HG02678 (cell line): ENCODE data around the gene TMEM91.
A peak's percentile ranks its signal among the peaks of the same experiment; 100 is the strongest.
"Not testable (repeated sequence)": the region's sequence is repeated elsewhere in the genome, so short reads cannot be mapped to it uniquely, and the experiment has no call there.

Source experiments
- ATAC-seq: cut with Tn5 transposase; IDR thresholded peaks from one replicate; pipeline ENCODE4 v1.9.1; 2021; ENCODE audit warnings: mild to moderate bottlenecking, moderate library complexity; ENCODE audit not compliant: unreplicated experiment

Gene TMEM91

DNA sequence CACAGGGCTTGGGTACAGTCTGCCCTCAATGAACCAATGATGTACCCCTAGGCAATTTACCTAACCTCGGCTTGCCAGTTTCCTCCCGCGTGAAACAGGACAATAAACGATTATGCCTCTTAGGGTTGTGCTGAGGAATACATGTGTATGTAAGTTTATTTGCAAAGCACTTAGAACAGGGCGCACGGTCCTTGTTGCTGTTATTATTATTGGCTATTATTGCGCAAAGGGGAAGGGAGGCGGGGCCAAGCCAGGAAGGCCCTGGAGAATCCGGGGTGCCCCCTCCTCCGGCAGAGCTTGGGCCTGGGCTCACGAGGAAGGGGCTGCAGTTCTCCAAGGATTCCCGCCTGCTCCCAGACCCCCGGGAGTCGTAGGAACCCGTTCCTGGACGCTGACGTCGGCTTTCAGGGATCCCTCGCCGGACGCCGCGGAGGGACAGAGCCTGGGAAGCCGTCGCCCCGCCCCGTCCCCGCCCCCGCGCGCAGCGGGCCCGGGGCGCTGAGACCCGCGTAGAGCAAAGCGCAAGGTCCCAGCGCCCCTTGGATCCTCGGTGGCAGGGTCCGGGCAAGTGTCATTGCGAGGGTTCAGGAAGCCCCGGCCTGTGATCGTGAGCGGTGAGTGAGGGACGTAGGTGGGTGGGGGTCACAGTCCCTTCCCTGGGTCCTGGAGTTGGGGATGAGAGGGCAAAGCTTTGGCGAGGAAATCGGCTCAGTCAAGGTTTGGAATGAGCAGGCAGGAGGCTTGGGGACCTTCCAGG, at the start of gene TMEM91:
TSS of gene TMEM91 (plus strand) at position 293 of the 757 bp plus-strand sequence. CDS start 1,777 bp downstream, outside the sequence.
- ATAC-seq = no peak

DNA sequence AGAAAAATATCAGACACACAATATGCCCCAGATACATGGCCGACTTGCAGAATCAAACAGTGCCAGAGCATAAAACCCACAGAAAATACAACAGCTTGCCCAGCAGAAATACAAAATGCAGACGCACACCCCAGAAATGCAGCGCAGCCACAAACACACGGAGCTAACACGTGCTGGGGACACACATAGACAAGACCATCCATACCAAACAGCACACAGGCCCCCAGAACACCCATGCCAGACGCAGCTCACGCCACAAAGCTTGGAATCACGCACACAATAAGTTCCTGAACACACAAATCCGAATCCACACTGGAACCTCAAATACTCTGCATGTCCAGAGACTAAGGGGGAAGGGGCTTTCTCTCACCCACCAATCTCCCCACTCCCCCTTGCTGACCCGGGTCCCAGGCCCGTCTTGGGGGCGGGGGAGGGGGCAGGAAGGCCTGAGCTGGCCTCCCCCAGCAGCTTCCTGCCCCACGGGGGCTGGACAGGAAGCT, 49.2 kb upstream of the TMEM91 start:
- no peak for ATAC-seq

DNA sequence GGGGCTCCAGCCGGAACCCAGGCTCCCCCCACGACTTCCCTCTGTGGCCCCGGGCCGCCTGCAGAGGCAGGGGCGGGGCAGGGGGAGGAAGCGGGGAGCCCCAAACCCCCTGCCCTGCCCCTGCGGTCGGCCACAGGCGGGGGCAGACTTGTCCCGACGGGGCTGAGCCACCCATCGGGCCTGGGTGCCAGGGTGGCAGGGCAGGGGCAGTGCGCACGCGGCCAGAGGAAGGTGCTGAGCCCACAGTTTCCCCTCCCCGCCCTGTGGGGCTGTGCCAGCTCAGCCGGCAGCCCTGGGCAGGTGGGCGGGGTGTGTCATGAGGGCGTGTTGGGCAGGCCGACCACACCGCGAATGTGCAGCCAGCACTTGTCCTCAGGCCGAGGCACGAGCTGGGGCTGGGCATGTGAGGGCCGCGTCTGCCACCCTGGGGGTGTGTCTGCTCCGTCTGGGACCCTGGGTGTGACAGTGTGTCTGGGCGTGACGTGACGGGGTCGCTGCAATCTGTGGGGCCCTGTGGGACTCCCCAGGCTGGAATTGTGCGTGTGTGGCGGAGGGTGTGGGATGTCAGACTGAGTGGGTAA, 48.7 kb upstream of the TMEM91 start:
- ATAC-seq = peak; percentile 63

DNA sequence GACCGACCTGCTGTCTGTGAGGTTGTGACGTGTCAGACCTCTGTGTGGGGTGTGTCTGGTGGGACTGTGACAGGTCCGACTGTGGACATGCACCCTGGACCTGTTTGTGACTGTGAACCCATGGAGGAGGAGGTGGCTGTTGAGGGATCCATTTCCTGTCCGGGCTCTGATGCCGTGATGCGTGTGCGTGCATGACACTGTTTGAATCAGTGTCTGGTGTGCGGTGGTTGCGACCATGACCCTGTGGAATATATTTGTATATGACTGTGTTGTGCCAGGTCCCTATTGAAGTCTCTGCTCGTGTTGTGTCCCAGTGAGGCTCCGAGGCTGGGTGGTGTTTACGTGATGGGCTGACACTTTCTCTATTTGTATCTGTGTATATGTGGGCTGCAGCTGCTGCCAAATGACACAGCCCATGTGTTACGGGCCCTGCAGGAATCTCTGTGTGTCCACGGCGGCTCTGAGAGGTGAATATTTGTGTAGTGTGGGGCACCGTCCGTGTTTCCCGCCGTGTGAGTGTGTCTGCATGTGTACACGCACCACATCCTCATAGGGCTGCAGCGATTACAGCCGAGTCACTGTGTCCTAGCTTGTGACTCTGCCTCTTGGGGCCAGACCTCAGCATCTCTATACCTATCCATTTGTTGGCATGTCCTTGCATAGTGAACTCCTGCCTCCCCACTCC, 48.0 kb upstream of the TMEM91 start:
- ATAC-seq = peak; percentile 5

DNA sequence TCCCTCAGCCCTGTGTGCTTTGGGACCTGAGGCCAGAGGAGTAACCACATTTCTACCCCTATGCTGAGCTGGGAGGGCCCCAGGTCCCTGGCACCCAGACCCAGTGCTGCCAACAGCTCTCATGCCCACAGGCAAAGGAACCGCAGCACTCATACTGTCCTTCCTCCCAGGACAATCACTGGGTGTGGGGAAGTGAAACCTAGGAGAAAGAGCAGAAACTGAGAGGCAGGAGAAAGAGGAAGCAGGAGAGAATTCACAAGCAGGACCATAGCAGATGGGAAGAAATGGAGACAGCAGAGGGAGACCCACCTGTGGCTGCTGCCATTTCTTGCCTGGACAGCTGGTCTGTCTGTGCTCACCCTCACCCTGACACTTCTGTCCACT, 47.5 kb upstream of the TMEM91 start:
- ATAC-seq = no peak

DNA sequence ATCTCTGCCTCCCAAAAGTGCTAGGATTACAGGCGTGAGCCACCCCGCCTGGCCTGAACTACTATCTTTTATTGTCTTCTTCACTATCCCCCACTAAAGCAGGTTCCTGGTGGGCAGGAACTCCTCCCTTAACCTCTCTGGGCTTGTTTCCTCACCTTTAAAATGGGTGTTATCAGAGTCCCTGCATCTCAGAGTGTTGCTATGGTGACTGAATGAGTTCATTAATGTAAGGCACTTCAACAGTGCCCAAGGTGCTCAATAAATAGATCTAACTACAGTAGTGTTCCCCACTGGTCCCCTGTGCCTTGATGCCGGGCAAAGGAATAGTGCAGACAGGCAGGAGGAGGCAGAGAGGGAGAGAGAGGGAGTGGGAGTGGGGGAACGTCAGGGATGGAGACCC, 45.9 kb upstream of the TMEM91 start:
- ATAC-seq = no peak

DNA sequence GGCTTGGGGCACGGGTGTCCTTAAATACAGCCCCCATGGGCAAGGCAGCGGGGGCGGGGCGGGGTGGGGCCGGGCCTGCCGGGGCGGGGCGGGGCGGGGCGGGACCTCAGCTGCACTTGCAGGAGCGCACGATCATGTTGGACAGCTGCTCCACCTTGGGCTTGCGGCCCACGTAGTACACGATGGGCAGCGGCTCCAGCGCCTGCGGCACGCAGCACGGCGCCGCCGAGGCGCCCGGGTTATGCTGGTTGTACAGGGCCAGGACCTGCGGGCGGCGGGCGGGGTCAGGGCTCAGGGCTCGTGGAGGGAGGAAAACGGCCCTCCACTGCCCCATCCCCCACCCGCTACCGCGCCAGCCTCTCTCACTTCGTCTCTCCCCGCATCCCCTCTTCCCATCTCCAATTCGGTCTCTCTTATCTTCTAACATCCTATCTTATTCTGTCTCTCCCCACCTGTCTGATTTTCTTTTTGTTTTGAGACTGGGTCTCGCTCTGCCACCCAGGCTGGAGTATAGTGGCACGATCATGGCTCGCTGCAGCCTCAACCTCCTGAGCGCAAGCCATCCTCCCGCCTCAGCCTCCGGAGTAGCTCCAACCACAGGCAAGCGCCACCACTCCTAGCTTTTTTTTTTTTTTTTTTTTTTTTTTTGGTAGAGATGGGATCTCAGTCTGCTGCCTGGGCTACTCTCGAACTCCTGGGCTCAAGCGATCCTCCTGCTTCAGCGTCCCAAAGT, 45.2 kb upstream of the TMEM91 start:
- ATAC-seq = no peak

DNA sequence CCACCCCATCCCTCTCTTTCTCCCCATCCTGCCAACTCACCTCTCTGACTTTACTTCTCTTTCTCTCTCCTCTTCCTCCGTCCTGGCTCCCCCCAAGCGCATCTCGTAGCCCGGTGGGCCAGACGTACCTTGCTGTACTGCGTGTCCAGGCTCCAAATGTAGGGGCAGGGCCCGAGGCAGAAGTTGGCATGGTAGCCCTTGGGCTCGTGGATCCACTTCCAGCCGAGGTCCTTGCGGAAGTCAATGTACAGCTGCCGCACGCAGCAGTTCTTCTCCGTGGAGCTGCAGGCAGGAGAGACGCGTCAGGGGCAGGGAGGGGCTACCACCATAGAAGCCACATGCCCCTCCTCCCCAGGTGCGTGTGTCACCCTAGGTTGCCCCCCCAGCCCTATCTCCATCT, 44.3 kb upstream of the TMEM91 start:
- ATAC-seq = no peak

DNA sequence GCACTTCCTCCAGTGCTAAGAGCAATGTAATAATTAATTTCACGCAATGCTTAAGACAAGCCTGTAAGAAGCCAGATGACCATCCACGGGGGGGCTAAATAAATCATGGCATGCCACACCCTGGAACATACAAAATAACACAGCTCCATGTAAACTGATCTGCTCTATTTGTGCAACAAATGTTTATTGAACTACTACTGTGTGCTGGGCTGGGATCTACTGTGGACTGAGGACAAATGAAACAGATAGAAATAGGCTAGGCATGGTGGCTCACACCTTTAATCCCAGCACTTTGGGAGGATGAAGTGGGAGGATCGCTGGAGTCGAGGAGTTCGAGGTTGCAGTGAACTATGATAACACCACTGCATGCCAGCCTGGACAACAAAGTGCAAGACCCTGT, 43.9 kb upstream of the TMEM91 start:
- ATAC-seq = no peak

DNA sequence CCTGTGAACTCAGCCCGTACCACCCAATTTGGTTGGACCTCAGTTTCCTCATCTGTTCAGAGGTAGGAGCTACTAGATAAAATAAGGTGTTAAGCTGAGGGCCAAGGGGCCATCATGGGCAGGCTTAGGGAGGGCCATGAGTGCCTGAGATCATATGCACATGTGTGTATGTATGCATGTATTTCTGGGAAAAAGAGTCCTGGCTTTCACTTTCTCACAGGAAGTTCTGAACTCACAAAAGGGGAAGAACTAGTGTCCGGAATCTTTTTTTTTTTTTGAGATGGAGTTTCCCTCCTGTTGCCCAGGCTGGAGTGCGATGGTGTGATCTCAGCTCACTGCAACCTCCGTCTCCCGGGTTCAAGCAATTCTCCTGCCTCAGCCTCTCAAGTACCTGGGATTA, 41.5 kb upstream of the TMEM91 start:
- ATAC-seq = no peak

DNA sequence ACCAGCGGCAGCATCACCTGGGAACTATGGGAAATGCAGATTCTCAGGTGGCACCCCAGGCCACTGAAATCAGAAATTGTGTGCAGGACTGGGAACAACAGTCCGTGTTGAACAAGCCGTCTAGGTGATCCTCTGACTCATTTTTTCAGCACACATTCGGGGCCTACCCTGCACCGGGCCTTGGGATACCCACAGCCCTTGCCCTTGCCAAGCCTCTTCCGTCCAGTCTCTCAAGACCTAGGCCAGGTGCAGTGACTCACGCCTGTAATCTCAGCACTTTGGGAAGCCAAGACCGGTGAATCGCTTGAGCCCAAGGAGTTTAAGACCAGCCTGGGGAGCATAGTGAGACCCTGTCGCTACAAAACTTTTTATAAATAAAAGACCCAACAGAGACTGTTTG, 40.9 kb upstream of the TMEM91 start:
- no peak for ATAC-seq

DNA sequence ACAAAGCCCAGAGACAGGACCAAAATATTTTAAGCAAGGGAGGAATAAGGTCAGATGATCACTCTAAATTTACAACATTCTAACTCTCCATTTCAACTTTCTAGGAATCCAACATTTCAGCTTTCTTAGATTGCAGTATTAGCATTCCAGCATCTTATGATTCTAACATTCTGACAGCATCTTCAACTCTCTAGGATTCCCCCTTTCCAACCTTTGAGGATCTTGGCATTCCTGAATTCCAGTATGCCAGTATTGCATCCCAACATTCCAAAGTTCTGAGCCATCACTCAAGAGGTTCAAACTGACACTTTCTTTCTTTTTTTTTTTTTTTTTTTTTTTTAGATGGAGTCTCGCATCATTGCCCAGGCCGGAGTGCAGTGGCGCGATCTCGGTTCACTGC, 36.4 kb upstream of the TMEM91 start:
- ATAC-seq = no peak

DNA sequence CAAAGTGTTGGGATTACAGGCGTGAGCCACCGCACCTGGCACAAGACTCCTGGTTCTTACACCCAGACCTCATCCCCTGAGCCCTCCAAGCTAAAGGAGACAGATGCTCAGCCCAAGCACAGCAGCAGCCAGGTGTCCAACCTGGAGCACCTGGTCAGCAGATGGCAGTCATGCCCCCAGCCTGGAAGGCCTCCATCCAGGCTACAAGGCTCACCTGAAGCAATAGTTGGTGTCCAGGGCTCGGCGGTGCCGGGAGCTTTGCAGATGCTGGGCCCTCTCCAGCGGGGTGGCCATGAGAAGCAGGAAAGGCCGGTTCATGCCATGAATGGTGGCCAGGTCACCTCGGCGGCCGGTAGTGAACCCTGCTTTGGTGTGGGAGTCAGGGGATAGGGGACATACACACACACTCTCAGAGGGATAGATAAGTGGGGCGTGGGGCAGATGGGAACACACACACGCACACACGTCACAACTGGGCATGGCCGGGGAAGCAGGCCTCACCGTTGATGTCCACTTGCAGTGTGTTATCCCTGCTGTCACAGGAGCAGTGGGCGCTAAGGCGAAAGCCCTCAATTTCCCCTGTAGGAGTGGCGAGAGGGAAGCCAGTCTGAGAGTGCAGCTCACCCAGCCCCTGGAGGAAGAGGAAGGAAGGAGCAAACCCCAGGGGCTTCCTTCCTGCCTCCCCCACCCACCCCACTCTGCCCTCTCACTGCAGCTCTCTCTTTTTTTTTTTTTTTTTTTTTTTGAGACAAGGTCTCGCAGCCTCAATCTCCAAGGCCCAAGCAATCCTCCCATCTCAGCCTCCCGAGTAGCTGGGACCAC, 34.5 kb upstream of the TMEM91 start:
- no peak for ATAC-seq

DNA sequence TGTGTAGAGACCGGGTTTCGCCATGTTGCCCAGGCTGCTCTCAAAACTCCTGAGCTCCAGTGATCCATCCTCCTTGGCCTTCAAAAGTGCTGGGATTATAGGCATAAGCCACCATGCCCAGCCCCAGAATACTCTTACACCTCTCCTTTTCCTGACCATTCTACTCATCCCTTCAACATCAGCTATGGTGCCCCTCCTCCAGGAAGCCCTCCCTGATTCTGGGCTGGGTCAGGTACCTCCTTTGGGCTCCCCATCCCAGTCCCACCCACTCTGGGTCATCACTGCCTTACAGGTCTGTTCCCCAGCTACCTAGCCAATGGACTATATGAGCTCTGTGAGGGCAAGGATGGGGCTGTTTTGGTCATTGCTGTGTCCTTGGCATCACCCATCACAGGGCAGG, 32.2 kb upstream of the TMEM91 start:
- ATAC-seq = no peak

DNA sequence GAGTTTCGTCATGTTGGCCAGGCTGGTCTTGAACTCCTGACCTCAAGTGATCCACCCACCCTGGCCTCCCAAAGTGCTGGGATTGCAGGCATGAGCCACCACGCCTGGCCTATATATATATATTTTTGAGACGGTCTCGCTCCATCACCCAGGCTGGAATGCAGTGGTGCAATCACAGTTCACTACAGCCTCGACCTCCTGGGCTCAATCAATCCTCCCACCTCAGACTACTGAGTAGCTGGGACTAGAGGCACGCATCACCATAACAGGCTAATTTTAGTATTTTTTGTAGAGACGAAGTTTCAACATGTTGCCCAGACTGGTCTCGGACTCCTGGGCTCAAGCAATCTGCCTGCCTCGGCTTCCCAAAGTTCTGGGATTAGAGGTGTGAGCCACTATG, 29.4 kb upstream of the TMEM91 start:
- not testable (repeated sequence) for ATAC-seq

DNA sequence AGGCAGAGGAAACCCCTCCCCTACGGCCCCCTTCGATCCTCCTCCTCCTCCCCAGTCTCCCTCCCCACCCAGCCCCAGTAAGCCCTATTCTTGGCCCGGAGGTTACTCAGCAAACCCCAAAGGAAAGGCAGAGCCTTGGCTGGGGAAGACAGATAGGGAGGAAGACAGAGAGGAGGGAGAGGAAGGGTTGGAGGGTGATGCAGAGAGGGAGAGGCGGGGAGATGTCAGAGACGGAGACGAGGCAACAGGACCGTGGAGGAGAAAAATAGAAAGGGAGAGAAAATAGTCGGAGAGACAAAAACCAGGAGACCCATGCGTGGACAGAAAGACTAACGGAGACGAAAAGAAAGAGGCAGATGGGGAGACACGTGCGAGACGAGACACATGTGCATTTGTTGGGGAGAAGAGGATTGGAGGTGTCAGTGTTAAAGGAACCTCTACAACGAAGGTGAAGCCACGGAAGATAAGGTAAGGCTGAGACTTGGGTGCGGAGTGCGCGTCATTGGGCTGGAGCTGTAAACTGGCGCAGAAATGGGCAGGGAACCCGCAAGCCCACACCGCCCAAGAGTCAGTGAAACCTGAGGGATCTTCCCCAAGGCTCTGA, 25.5 kb upstream of the TMEM91 start:
- no peak for ATAC-seq

DNA sequence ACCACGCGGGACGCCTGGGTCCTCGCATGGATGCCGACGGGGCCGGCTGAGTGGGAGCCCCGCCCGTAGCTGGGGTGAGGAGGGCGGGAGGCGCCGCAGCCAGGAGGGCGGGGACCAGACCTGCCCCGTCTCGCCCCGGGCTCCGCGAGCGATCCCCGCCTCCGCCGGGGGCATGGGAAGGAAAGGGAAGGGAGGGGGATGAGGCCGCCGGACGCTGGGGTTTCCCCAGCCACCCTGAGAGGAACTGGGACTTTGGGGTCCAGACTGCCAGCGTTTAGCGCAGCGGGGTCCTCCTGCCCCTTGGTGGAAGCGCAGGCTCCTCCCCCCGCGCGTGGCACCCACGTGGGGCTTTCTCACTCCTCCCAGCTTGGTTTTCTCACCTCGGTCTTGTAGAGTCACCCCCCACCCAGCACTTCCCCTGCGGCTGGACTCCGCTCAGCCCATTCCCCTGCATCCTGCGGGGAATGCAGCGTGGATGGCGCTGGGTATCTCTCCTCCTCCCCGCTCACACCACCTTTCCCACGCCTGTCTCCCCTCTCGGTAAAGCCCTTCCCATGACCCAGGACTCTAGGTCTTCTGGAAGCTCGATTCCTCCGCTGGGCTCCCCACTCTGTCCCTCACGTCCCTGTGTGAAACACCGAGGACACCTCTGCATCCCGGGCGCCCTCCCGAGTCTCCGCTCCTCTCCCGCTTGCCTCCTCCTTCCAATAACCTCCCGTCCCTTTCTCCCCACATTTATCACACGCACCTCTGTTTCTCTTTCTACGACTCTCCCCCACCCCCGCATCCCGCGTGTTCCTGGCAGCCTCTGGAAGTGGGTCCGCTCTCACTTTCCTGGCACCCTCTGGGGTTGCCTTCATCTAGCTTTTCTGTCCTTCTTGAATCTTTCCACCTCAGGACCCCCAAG, 24.7 kb upstream of the TMEM91 start:
- ATAC-seq = peak; percentile 48

DNA sequence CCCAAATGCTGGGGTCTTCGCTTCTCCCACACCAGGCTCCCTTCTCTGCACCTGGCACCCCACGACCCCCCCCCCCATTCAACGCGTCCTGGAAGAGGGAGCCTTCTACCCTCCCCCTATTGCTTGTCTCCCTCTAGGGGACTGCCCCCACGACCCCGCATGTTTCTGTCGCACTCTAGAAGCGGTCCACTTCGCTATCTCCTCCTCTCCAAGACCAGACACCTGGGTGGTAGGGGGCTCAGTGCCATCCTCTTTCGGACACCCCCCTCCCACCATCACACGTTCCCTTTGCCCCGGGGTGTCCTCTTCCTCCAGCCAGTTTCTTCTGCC, 24.1 kb upstream of the TMEM91 start:
- ATAC-seq = no peak
